ENCODE results near the gene CPEB4. TPM values are rescaled to one million over a fixed set of nuclear protein-coding genes. Genes with fewer than 3 reads are reported as not detected.

The CPEB4 gene
- total RNA-seq, 4 donors from 2014 or later, result 97.8 to 109 (median 102) TPM

DNA sequence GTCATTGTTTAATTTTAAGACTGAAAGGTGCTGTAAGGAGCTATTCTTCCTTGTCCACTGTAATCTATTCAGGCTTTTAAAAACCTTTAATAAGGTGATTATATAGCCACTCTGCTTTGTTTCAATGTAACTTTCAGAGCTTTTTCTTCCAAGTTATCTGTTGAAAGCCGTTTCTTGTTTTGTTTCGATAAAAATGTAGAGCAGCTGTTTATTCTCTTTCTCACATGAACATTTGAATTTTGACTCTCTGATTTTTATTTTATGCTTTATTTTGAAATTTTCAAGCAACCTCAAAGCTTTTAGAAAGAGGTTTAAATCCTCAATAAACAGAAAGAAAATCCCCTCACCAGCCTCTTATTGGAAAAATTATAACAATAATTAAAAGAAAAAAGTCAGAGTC is 47.2 kb downstream of the CPEB4 start:
- Histone ChIP-seq H3K9me3 (no peaks in the 10 kb centered on the region), H3K36me3 (no peaks in the 10 kb centered on the region), H3K4me3 (no peak overlapping the region), H3K27me3 (no peaks in the 10 kb centered on the region), H3K27ac (peak overlapping the region; percentile 3 to 94 (median 30)), H3K4me1 (peaks cover 53 to 56% of the 10 kb centered on the region in 2 donors)
- in situ Hi-C loops (cut with MboI; ENCODE audit: low sequenced_read_pairs in 4 of 4) (no loop called here), intact Hi-C loops (cut with DNase I; ENCODE audit: low total_unique reads) (no loop called here)
- ATAC-seq (no peak), DNase-seq (no peak)
- TF ChIP-seq, protein P1, sequence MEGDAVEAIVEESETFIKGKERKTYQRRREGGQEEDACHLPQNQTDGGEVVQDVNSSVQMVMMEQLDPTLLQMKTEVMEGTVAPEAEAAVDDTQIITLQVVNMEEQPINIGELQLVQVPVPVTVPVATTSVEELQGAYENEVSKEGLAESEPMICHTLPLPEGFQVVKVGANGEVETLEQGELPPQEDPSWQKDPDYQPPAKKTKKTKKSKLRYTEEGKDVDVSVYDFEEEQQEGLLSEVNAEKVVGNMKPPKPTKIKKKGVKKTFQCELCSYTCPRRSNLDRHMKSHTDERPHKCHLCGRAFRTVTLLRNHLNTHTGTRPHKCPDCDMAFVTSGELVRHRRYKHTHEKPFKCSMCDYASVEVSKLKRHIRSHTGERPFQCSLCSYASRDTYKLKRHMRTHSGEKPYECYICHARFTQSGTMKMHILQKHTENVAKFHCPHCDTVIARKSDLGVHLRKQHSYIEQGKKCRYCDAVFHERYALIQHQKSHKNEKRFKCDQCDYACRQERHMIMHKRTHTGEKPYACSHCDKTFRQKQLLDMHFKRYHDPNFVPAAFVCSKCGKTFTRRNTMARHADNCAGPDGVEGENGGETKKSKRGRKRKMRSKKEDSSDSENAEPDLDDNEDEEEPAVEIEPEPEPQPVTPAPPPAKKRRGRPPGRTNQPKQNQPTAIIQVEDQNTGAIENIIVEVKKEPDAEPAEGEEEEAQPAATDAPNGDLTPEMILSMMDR (IDR thresholded peaks at IDR 0.05 in 4 of 5, conservative IDR thresholded peaks at IDR 0.05 in 1 of 5), result no peak
- no peak for TF ChIP-seq POLR2A (IDR thresholded peaks at IDR 0.05)

DNA sequence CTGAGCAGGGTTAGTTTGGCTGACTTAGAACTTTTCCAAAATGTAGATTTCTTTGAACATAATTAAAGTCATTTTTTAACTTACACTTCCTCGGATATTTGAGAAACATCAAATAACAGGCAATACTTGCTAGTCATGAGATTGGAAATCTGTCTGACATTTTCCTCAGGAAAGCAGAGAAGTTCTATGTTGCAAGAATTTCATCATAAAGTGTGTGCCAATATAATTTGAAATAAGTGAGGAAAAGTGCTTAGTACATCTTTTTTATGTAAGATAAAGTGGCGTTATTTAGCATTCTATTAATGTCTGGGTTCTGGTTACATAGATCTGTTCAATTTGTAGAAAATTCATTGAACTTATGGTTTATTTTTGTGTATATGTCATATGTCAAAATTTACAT is 52.1 kb downstream of the CPEB4 start:
- TF ChIP-seq, protein P1 (IDR thresholded peaks at IDR 0.05 in 4 of 5, conservative IDR thresholded peaks at IDR 0.05 in 1 of 5), result no peak
- TF ChIP-seq POLR2A (IDR thresholded peaks at IDR 0.05), result no peak
- DNase-seq, result no peak
- Histone ChIP-seq H3K4me3 (no peak overlapping the region), H3K36me3 (peaks cover 0 to 3% of the 10 kb centered on the region in 2 donors), H3K27me3 (no peaks in the 10 kb centered on the region), H3K9me3 (no peaks in the 10 kb centered on the region), H3K4me1 (peaks cover 61 to 67% of the 10 kb centered on the region in 2 donors), H3K27ac (peak overlapping the region; percentile 67 to 94 (median 70))
- peak in 1 of 2 donors; percentile 49 for ATAC-seq
- in situ Hi-C loops (cut with MboI; ENCODE audit: low sequenced_read_pairs in 4 of 4), result no loop called here
- intact Hi-C loops (cut with DNase I; ENCODE audit: low total_unique reads), result no loop called here

- Histone ChIP-seq H3K27me3 (no peaks in the 10 kb centered on the region), H3K9me3 (no peaks in the 10 kb centered on the region), H3K27ac (peak overlapping the region; percentile 67 to 94 (median 70)), H3K4me1 (peaks cover 55 to 61% of the 10 kb centered on the region in 2 donors), H3K36me3 (peaks cover 0 to 12% of the 10 kb centered on the region in 2 donors), H3K4me3 (no peak overlapping the region)
- intact Hi-C loops (cut with DNase I; ENCODE audit: low total_unique reads) (no loop called here), in situ Hi-C loops (cut with MboI; ENCODE audit: low sequenced_read_pairs in 4 of 4) (no loop called here)
- DNase-seq (no peak), ATAC-seq (no peak)
- TF ChIP-seq, protein P1 (IDR thresholded peaks at IDR 0.05 in 4 of 5, conservative IDR thresholded peaks at IDR 0.05 in 1 of 5), result no peak
- no peak for TF ChIP-seq POLR2A (IDR thresholded peaks at IDR 0.05)
Measured at GRCh38 chr5:173941102-173941501, 53.0 kb downstream of the CPEB4 start.

DNA sequence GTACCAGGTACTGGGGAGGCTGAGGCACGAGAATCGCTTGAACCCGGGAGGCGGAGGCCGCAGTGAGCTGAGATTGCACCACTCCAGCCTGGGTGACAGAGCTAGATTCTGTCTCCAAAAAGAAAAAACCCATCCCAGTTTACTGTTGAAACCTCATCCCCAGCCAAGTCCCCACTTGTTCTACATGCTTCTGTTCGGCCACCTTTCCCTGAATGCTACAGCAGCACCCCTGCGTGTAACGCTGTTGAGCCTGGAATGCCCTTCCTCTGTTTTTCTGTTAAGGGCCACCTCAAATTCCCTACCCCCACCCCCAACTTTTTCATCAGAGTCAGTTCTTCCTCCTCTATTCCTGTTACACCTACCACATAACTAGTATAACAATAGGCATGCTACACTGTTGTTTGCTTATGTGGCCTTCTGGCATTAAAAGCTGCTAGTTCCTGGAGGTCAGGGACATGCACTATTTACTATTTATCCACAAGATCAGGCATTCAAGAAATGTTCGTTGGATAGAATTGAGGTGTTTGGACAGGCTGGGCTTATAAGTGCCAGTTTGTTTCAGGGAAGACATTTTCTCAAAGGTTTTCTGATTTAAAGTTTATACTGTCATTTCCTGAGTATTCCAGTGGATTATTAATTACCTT is 53.7 kb downstream of the CPEB4 start:
- intact Hi-C loops (cut with DNase I; ENCODE audit: low total_unique reads) (no loop called here), in situ Hi-C loops (cut with MboI; ENCODE audit: low sequenced_read_pairs in 4 of 4) (no loop called here)
- ATAC-seq, result peak in 1 of 2 donors; percentile 18
- Histone ChIP-seq H3K4me1 (peaks cover 55 to 58% of the 10 kb centered on the region in 2 donors), H3K36me3 (peaks cover 0 to 20% of the 10 kb centered on the region in 2 donors), H3K27me3 (no peaks in the 10 kb centered on the region), H3K27ac (peak overlapping the region; percentile 67 to 94 (median 70)), H3K9me3 (no peaks in the 10 kb centered on the region), H3K4me3 (no peak overlapping the region)
- DNase-seq, result no peak
- TF ChIP-seq, protein P1 (IDR thresholded peaks at IDR 0.05 in 4 of 5, conservative IDR thresholded peaks at IDR 0.05 in 1 of 5), result no peak
- no peak for TF ChIP-seq POLR2A (IDR thresholded peaks at IDR 0.05)
